MM.1S (cell line): ENCODE results near the gene ALG14.

Experiments used
- CTCF ChIP-seq: fragments of 300-600 bp; sonication (generic); IDR thresholded peaks from 2 replicates; pipeline ENCODE4 v1.5.1; 2016; ENCODE audit warnings: antibody characterized with exemption, low read length, mixed read lengths
- EZH2phosphoT487 ChIP-seq: fragments of 300-600 bp; sonication (generic); IDR thresholded peaks from 2 replicates; pipeline ENCODE4 v1.6.1; 2018; ENCODE audit warnings: antibody characterized with exemption, low read length

- TF ChIP-seq CTCF (no peak), EZH2phosphoT487 (no peak)
Measured at GRCh38 chr1:95017775-95018174, 55.0 kb downstream of the ALG14 start.
